GM12878 (cell line): ENCODE results near the gene ALG12. TPM values are rescaled to one million over a fixed set of nuclear protein-coding genes. Genes with fewer than 3 reads are reported as not detected.
A peak's percentile ranks its signal among the peaks of the same experiment; 100 is the strongest.

Experiments
- ATAC-seq: fragments of 200-7000 bp; cut with Tn5 transposase; 3 replicates; pipeline ENCODE4 v1.9.1; 2020; ENCODE audit warnings: mild to moderate bottlenecking, moderate library complexity
- BruUV-seq: library from RNA; stranded (reverse); fragments of 400-500 nt; replicated peaks from 2 replicates; lab custom pipeline; 2021; lab: Mats Ljungman, UMichigan
- CTCF ChIA-PET: fragments of 300-600 bp; sonication (Branson Sonifier 250); formaldehyde crosslinking; extraction: SDS; loops from one replicate; lab custom pipeline; 2021; ENCODE audit warnings: inconsistent platforms; lab: Yijun Ruan, JAX
- POLR2A ChIA-PET: fragments of 350-600 bp; formaldehyde crosslinking; extraction: SDS; loops from one replicate; lab custom pipeline; 2021; ENCODE audit warnings: inconsistent platforms; lab: Charles Lee
- RAD21 ChIA-PET: fragments of 300-600 bp; sonication (Branson Sonifier 250); formaldehyde crosslinking; loops from one replicate; lab custom pipeline; 2023; ENCODE audit warnings: antibody characterized with exemption; ENCODE audit not compliant: unreplicated experiment; lab: Charles Lee
- SMC1A ChIA-PET: fragments of 300-600 bp; sonication (Branson Sonifier 250); formaldehyde crosslinking; loops from one replicate; lab custom pipeline; 2023; ENCODE audit not compliant: unreplicated experiment, uncharacterized antibody; lab: Charles Lee
- DNase-seq: peaks from one replicate; pipeline ENCODE4 v3.0.0-alpha.2; 2011; ENCODE audit warnings: low read depth, low spot score
- FAIRE-seq: peaks from 3 replicates; lab custom pipeline; 2011; peaks lifted over from hg19 to GRCh38; lab: Jason Lieb, UNC
- H2AFZ ChIP-seq: 2 replicates; pipeline ENCODE4 v1.6.0; 2011; ENCODE audit warnings: low read depth, low read length, control low read depth; ENCODE audit not compliant: control insufficient read depth
- H3K27ac ChIP-seq: 2 replicates; pipeline ENCODE4 v1.5.1; 2011; ENCODE audit warnings: control low read depth; ENCODE audit not compliant: control insufficient read depth, insufficient read depth
- H3K27me3 ChIP-seq, 2 experiments: replicated peaks in 1 of 2; 2 replicates each; pipeline versions ENCODE4 v1.6.0 to v1.6.1; 2011; ENCODE audit warnings: low read length in 1 of 2; ENCODE audit not compliant: control insufficient read depth in 2 of 2, insufficient read depth in 2 of 2
- H3K36me3 ChIP-seq, 2 experiments: 2 replicates each; pipeline ENCODE4 v1.5.1; 2011; ENCODE audit warnings: low read length in 1 of 2; ENCODE audit not compliant: control insufficient read depth in 2 of 2, insufficient read depth in 2 of 2
- H3K4me1 ChIP-seq: 2 replicates; pipeline ENCODE4 v1.6.1; 2011; ENCODE audit warnings: mild to moderate bottlenecking, low read length, moderate library complexity, mixed read lengths; ENCODE audit not compliant: control insufficient read depth, insufficient read depth
- H3K4me2 ChIP-seq: 2 replicates; pipeline ENCODE4 v1.6.0; 2011; ENCODE audit warnings: control low read depth; ENCODE audit not compliant: control insufficient read depth, insufficient read depth
- H3K4me3 ChIP-seq: fragments of 200-600 bp; sonication (generic); 2 replicates; pipeline ENCODE4 v1.5.1; 2016
- H3K79me2 ChIP-seq: 2 replicates; pipeline ENCODE4 v1.6.0; 2011; ENCODE audit warnings: low read length; ENCODE audit not compliant: control insufficient read depth, insufficient read depth
- H3K9ac ChIP-seq: 2 replicates; pipeline ENCODE4 v1.8.0; 2011; ENCODE audit warnings: low read length, control low read depth, mixed read lengths; ENCODE audit not compliant: control insufficient read depth, insufficient read depth
- H3K9me3 ChIP-seq: replicated peaks from 3 replicates; pipeline ENCODE4 v1.5.1; 2011; ENCODE audit warnings: mild to moderate bottlenecking, low read length; ENCODE audit not compliant: control insufficient read depth, insufficient read depth
- H4K20me1 ChIP-seq: 2 replicates; pipeline ENCODE4 v1.6.0; 2011; ENCODE audit not compliant: control insufficient read depth, insufficient read depth
- BACH1 ChIP-seq: fragments of 450-650 bp; IDR thresholded peaks from 2 replicates; pipeline ENCODE4 v1.6.1; 2017; ENCODE audit warnings: mild to moderate bottlenecking, borderline replicate concordance
- DPF2 ChIP-seq: fragments of 450-650 bp; IDR thresholded peaks from 2 replicates; pipeline ENCODE4 v1.6.1; 2017; ENCODE audit warnings: mild to moderate bottlenecking
- MXI1 ChIP-seq: fragments of 150-350 bp; IDR thresholded peaks from 2 replicates; pipeline ENCODE4 v1.6.1; 2011; ENCODE audit warnings: low read depth, mild to moderate bottlenecking, inconsistent platforms, low read length, improper control_type of control experiment
- MYC ChIP-seq: IDR thresholded peaks from 2 replicates; pipeline ENCODE4 v1.6.1; 2011; ENCODE audit warnings: mild to moderate bottlenecking, low read length, moderate library complexity, inconsistent platforms; ENCODE audit not compliant: insufficient read depth, insufficient replicate concordance, insufficient read length, severe bottlenecking
- NFXL1 ChIP-seq: fragments of 450-650 bp; IDR thresholded peaks from 2 replicates; pipeline ENCODE4 v1.6.1; 2017; ENCODE audit warnings: antibody characterized with exemption, mild to moderate bottlenecking, borderline replicate concordance
- NRF1 ChIP-seq: conservative IDR thresholded peaks from 2 replicates; pipeline ENCODE4 v1.6.1; 2011; ENCODE audit warnings: mild to moderate bottlenecking, low read depth, low read length, improper control_type of control experiment
- PAX8 ChIP-seq: fragments of 450-650 bp; IDR thresholded peaks from 2 replicates; pipeline ENCODE4 v1.6.1; 2017; ENCODE audit warnings: mild to moderate bottlenecking, moderate library complexity
- PKNOX1 ChIP-seq: fragments of 450-650 bp; IDR thresholded peaks from 2 replicates; pipeline ENCODE4 v1.6.1; 2016; ENCODE audit warnings: mild to moderate bottlenecking
- POLR2A ChIP-seq: IDR thresholded peaks from 2 replicates; pipeline ENCODE4 v1.6.1; 2011; ENCODE audit warnings: low read depth, mild to moderate bottlenecking, low read length
- POLR2AphosphoS2 ChIP-seq: IDR thresholded peaks from 2 replicates; pipeline ENCODE4 v1.6.1; 2011; ENCODE audit warnings: low read depth, mild to moderate bottlenecking, low read length, improper control_type of control experiment, moderate library complexity
- RUNX3 ChIP-seq: IDR thresholded peaks from 2 replicates; pipeline ENCODE4 v1.6.1; 2012; ENCODE audit warnings: low read length, inconsistent platforms
- SP1 ChIP-seq: IDR thresholded peaks from one replicate; pipeline ENCODE4 v1.6.1; 2011; ENCODE audit warnings: low read depth, low read length
- YY1 ChIP-seq: IDR thresholded peaks from 2 replicates; pipeline ENCODE4 v1.6.1; 2011; ENCODE audit warnings: low read depth, mild to moderate bottlenecking, low read length
- ZBTB11 ChIP-seq: fragments of 450-650 bp; formaldehyde crosslinking; IDR thresholded peaks from 2 replicates; pipeline ENCODE4 v1.5.0; 2022; ENCODE audit warnings: mild to moderate bottlenecking, missing genetic modification characterization
- WGBS: methylation state at CpG from one replicate; pipeline ENCODE4 v1.1.6; 2016; ENCODE audit warnings: low lambda C conversion rate; ENCODE audit not compliant: insufficient replicate concordance, insufficient coverage; ENCODE audit errors: missing lambda C conversion rate; 5-methylcytosine and 5-hydroxymethylcytosine counted together
- in situ Hi-C: fragments of 300-500 bp; cut with MboI; formaldehyde crosslinking; loops from 9 replicates; pipeline ENCODE4 v1.14.3; 2018; ENCODE audit warnings: mixed read lengths
- intact Hi-C: fragments of 100-400 bp; cut with micrococcal nuclease; formaldehyde crosslinking; loops from one replicate; pipeline ENCODE4 v1.14.2; 2022; ENCODE audit not compliant: unreplicated experiment
- polyA plus RNA-seq, 11 experiments: library from polyadenylated mRNA; depleted of rRNA in 4 of 11; unstranded in 6 of 11; stranded (reverse) in 5 of 11; fragments of >200 nt; fragmentation: Nextera tagmentation in 4 of 11; fragmentation: Illumina TruSeq in 1 of 11; extraction: Ambion mirVana in 4 of 11; extraction: Trizol in 1 of 11; gene quantifications; 1 replicate in 1 of 11; 2 replicates in 10 of 11; pipeline versions ENCODE4 v1.2.1 to v1.2.3, GENCODE V29; 2011 to 2016; ENCODE audit warnings: inconsistent platforms in 2 of 11, missing spikeins in 2 of 11, low read depth in 1 of 11
- total RNA-seq, 4 experiments: library from RNA; depleted of rRNA in 3 of 4; stranded (reverse); fragments of >200 nt in 3 of 4; fragmentation: Illumina TruSeq in 1 of 4; extraction: Trizol in 1 of 4; gene quantifications; 2 replicates each; pipeline versions ENCODE4 v1.2.1 to v1.2.3, GENCODE V29; 2013 to 2021
- TF ChIP-seq, protein P1 (sequence below), 3 experiments: IDR thresholded peaks in 2 of 3; conservative IDR thresholded peaks in 1 of 3; 2 replicates each; pipeline ENCODE4 v1.5.1; 2011; ENCODE audit warnings: low read depth in 3 of 3, low read length in 3 of 3, mild to moderate bottlenecking in 3 of 3, control low read depth in 2 of 3, moderate library complexity in 2 of 3, inconsistent platforms in 1 of 3, mixed read lengths in 1 of 3; ENCODE audit not compliant: control insufficient read depth in 2 of 3, insufficient read depth in 1 of 3; ENCODE audit errors: extremely low read depth in 1 of 3
- TF ChIP-seq, protein P2 (sequence below): IDR thresholded peaks from 2 replicates; pipeline ENCODE4 v1.6.1; 2011; ENCODE audit warnings: borderline replicate concordance, low read depth, mild to moderate bottlenecking, moderate library complexity, mixed read lengths, low read length; ENCODE audit not compliant: insufficient read depth; ENCODE audit errors: extremely low read length

Gene ALG12
- total and polyA plus RNA-seq, 10 of the 15 experiments (the other 5 are each of a cell fraction or from before 2014, with no cell fraction given), result 0.22 to 23.4 (median 6.6) TPM

DNA sequence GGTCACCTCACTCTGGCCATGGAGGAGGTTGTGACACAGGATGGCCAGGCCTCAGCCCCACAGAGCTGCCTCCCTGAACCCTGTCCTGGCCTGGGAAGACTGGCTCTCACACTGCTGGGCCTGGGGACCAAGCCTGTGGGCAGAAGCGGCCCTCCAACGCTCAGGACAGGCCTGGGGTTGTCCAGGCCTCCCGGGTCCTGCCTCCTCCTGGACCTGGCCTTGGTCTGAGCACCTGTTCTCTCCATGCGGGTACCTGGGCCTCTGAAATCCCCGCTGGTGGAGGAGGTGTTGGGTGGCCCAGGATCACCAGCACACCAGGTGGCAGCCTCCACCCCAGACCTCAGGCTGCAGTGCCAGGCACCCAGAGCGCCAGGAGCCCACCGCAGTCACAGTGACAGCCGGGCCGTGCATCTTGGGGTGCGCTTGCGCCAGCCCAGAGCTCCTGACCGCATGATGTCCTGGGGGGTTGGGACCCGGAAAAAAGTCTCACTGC, 26.2 kb upstream of the ALG12 start:
- peak overlapping the region; percentile 83 for H3K4me3 ChIP-seq
- H3K36me3 ChIP-seq, result no peaks in the 10 kb centered on the region
- 38% methylated on average over 11 of the region's 13 CpGs for WGBS
- DNase-seq, result no peak
- no peaks in the 10 kb centered on the region for H3K27me3 ChIP-seq
- no peaks in the 10 kb centered on the region for H4K20me1 ChIP-seq
- ATAC-seq, result peak; percentile 76
- no peak for FAIRE-seq
- in situ Hi-C loops, result no loop called here
- no peak overlapping the region for H2AFZ ChIP-seq
- ChIA-PET SMC1A (no interaction called here), CTCF (interaction anchor here (0.7 to 1.1 kb wide), 2 partner anchors 8 to 10 kb away, joined by 3 to 4 read pairs; no protein-coding TSS in a partner anchor), RAD21 (interaction anchor here (1.0 kb wide), 1 partner anchor 18 kb away, joined by 3 read pairs; no protein-coding TSS in a partner anchor), POLR2A (interaction anchor here (1.0 kb wide), 2 partner anchors 8 to 123 kb away, joined by 3 read pairs; no protein-coding TSS in a partner anchor)
- intact Hi-C loops, result no loop called here
- H3K79me2 ChIP-seq, result peaks cover 16% of the 10 kb centered on the region
- H3K4me2 ChIP-seq, result peak overlapping the region; percentile 58
- H3K9ac ChIP-seq, result peak overlapping the region; percentile 88
- H3K4me1 ChIP-seq, result peaks cover 4% of the 10 kb centered on the region; the same call in 1 of the 2 replicates
- no peaks in the 10 kb centered on the region for H3K9me3 ChIP-seq
- no peak for TF ChIP-seq POLR2AphosphoS2
- TF ChIP-seq, protein P1, sequence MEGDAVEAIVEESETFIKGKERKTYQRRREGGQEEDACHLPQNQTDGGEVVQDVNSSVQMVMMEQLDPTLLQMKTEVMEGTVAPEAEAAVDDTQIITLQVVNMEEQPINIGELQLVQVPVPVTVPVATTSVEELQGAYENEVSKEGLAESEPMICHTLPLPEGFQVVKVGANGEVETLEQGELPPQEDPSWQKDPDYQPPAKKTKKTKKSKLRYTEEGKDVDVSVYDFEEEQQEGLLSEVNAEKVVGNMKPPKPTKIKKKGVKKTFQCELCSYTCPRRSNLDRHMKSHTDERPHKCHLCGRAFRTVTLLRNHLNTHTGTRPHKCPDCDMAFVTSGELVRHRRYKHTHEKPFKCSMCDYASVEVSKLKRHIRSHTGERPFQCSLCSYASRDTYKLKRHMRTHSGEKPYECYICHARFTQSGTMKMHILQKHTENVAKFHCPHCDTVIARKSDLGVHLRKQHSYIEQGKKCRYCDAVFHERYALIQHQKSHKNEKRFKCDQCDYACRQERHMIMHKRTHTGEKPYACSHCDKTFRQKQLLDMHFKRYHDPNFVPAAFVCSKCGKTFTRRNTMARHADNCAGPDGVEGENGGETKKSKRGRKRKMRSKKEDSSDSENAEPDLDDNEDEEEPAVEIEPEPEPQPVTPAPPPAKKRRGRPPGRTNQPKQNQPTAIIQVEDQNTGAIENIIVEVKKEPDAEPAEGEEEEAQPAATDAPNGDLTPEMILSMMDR (IDR thresholded peaks at IDR 0.05 in 2 of 3, conservative IDR thresholded peaks at IDR 0.05 in 1 of 3; ENCODE audit: control insufficient read depth in 2 of 3, extremely low read depth in 1 of 3, insufficient read depth in 1 of 3, low read depth in 3 of 3, low read length in 3 of 3), result 0 out of 6 replicates have a peak, but pooled peaks of 1 of the 3 experiments have one; percentile 3
- no peak for TF ChIP-seq BACH1
- peak; percentile 26; the same call in 1 of the 2 replicates for TF ChIP-seq RUNX3
- peak; percentile 74 for TF ChIP-seq POLR2A
- TF ChIP-seq NRF1, result peak; percentile 39
- TF ChIP-seq YY1, result 0 out of 2 replicates have a peak, but pooled peaks have one; percentile 13
- TF ChIP-seq ZBTB11 (CRISPR knock-in tag), result peak; percentile 24; the same call in 1 of the 2 replicates
- TF ChIP-seq SP1, result no peak
- TF ChIP-seq MXI1, result peak; percentile 65; the same call in 1 of the 2 replicates
- peak; percentile 53; the same call in 1 of the 2 replicates for TF ChIP-seq DPF2
- TF ChIP-seq NFXL1, result no peak
- peak; percentile 11; the same call in 1 of the 2 replicates for TF ChIP-seq PKNOX1
- peak; percentile 12 for TF ChIP-seq MYC
- TF ChIP-seq, protein P2, sequence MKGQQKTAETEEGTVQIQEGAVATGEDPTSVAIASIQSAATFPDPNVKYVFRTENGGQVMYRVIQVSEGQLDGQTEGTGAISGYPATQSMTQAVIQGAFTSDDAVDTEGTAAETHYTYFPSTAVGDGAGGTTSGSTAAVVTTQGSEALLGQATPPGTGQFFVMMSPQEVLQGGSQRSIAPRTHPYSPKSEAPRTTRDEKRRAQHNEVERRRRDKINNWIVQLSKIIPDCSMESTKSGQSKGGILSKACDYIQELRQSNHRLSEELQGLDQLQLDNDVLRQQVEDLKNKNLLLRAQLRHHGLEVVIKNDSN, result peak; percentile 34
- TF ChIP-seq PAX8, result no peak
- H3K27ac ChIP-seq, result peak overlapping the region; percentile 87
- BruUV-seq, result TSS peak; percentile 92
